AG20443 (cell line): ENCODE measurements around the gene LRRC75A.
"Not testable (repeated sequence)": the region's sequence is repeated elsewhere in the genome, so short reads cannot be mapped to it uniquely, and the experiment has no call there.

ENCODE experiments used
- DNase-seq: peaks from one replicate; pipeline ENCODE4 v3.0.0; 2012; ENCODE audit warnings: low spot score, mixed read lengths

The LRRC75A gene

GRCh38 chr17:16398270-16399267, 93.4 kb downstream of the LRRC75A start:
- DNase-seq = no peak

GRCh38 chr17:16396693-16397092, 95.3 kb downstream of the LRRC75A start:
- DNase-seq = not testable (repeated sequence)

- DNase-seq = peak; percentile 29
Observed at GRCh38 chr17:16395887-16396286, 96.1 kb downstream of the LRRC75A start.

- DNase-seq = not testable (repeated sequence)
Observed at GRCh38 chr17:16392491-16392890, 99.5 kb downstream of the LRRC75A start.
